ENCODE results near the gene HOXC13.

The HOXC13 gene

DNA sequence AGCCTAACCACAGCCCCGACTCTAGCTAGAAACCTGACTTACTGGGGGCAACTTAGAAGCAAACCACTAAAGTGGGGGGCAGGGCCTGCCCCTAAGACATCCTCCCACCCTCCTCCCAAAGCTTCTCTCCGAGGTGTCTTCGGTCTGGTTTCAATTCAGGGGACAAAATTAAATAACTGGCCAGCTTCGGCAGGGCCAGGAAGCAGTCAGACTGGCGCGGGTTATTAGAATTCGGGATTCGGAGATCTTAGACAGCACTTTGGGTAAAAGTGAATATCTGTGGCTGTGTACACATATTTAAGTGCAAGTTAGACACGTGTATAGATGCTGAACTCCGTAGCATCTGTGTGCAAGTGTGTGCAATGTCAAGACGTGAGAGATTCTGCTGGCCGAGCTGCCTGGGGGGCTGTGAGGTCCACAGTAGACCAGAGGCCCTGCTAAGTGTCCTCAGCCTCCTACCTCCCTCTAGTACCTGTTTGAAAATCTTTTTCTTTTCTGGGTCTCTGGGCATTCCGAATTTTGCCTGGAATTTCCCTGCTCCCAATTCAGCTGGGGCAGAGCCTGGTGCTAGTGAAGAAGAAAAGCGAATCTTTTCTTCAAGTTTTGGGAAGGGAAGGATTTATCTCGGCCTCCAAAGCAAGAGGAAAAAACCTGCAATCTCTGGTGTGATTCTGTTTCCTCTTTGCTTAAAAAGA lies 42.3 kb downstream of the HOXC13 start:
- no CpG with 5 or more reads among the region's 15 CpGs for whole genome bisulfite sequencing (ENCODE audit: extremely low coverage, insufficient coverage, insufficient read length)

DNA sequence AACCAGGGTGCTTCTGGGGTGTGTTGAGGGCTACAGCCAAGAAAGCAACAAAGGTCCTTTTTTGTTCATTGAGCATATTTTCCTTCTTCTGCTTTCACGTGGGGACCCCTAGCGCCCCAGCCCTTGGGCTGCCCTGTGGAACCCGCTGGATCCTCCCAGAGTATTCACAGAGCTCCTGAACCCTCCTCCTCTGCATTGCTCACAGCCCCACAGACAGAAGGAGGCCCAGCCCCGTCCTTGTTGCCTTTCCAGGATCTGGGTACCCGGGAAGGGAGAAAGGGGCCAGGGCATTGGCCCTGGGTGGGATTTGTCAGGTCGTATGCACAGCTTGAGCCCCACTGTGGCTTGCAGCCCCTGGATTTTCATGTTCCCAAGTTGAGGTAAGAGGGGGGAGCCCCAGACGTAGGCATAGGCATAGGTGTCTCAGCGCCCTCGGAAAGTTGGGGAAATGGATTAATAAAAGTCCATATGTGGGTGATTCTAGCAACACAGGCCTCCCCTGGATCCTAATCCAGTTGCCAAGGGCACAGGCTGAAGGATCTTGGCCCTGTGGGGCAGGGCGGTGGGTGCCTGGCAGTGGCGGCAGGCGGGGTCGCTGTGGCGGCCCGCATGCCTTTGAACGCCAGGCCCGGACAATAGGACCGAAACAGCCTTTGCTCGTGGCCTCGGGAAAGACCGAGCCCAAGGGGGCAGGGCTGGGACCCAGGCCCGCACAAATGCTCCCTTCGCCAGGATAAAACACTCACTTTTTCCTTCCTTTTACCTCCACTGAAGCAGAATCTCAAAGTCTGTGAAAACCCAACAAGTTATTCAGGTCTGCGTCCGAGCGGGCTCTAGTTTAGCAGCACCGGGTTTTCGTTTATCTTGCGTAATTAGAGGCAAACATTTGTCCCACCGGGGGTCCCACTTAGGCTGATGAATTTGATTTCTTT lies 43.3 kb downstream of the HOXC13 start:
- H3K79me2 ChIP-seq (ENCODE audit: control insufficient read depth, insufficient read depth, low read length, poor library complexity), result no peaks in the 10 kb centered on the region
- no peak overlapping the region for H3K9ac ChIP-seq (ENCODE audit: low read length)
- H2BK120ac ChIP-seq (ENCODE audit: insufficient read depth, low read length, poor library complexity), result no peak overlapping the region
- no peak overlapping the region for H4K12ac ChIP-seq (ENCODE audit: low read depth, low read length)
- H4K8ac ChIP-seq (ENCODE audit: low read depth, low read length), result no peak overlapping the region
- H3K9me3 ChIP-seq (ENCODE audit: insufficient read depth, low read depth, low read length), result peaks cover 35% of the 10 kb centered on the region
- DNase-seq, result no peak
- H3K27ac ChIP-seq (ENCODE audit: low read depth, low read length), result no peak overlapping the region
- H3K14ac ChIP-seq (ENCODE audit: low read length), result no peak overlapping the region
- H3K79me1 ChIP-seq (ENCODE audit: low read length), result no peaks in the 10 kb centered on the region
- no peak overlapping the region for H2BK12ac ChIP-seq (ENCODE audit: low read length)
- peaks cover 0 to 4% of the 10 kb centered on the region in 2 experiments for H3K4me1 ChIP-seq (ENCODE audit: control insufficient read depth in 1 of 2, insufficient read depth in 2 of 2, low read length in 2 of 2)
- H4K91ac ChIP-seq (ENCODE audit: low read depth, low read length), result no peak overlapping the region
- no peak overlapping the region for H3K18ac ChIP-seq (ENCODE audit: low read length)
- H3K4ac ChIP-seq (ENCODE audit: low read depth, low read length), result no peak overlapping the region
- H3K4me2 ChIP-seq (ENCODE audit: low read length), result no peak overlapping the region
- peaks cover 91% of the 10 kb centered on the region for H3K27me3 ChIP-seq (ENCODE audit: insufficient read depth, low read length)
- H2AK5ac ChIP-seq (ENCODE audit: low read length), result no peak overlapping the region
- no peak overlapping the region for H3K23ac ChIP-seq (ENCODE audit: low read length)
- H2BK5ac ChIP-seq (ENCODE audit: low read depth, low read length, poor library complexity), result no peak overlapping the region
- no peaks in the 10 kb centered on the region for H3K36me3 ChIP-seq (ENCODE audit: control insufficient read depth in 1 of 2, insufficient read depth in 2 of 2, low read length in 2 of 2)
- no peak overlapping the region for H2AFZ ChIP-seq (ENCODE audit: insufficient read depth, low read length, poor library complexity)
- WGBS (ENCODE audit: extremely low coverage, insufficient coverage, insufficient read length), result no CpG with 5 or more reads among the region's 30 CpGs
- H3K4me3 ChIP-seq (ENCODE audit: low read depth, low read length), result no peak overlapping the region

More for the DNA sequence above, 42.3 kb downstream of the HOXC13 start:
- Histone ChIP-seq H2AK5ac (ENCODE audit: low read length) (no peak overlapping the region), H2BK120ac (ENCODE audit: insufficient read depth, low read length, poor library complexity) (no peak overlapping the region), H3K4me1 (ENCODE audit: control insufficient read depth in 1 of 2, insufficient read depth in 2 of 2, low read length in 2 of 2) (peaks cover 0 to 4% of the 10 kb centered on the region in 2 experiments), H3K4ac (ENCODE audit: low read depth, low read length) (no peak overlapping the region), H3K14ac (ENCODE audit: low read length) (no peak overlapping the region), H3K4me2 (ENCODE audit: low read length) (no peak overlapping the region), H3K27me3 (ENCODE audit: insufficient read depth, low read length) (peaks cover 91% of the 10 kb centered on the region), H3K27ac (ENCODE audit: low read depth, low read length) (no peak overlapping the region), H2BK5ac (ENCODE audit: low read depth, low read length, poor library complexity) (no peak overlapping the region), H3K9me3 (ENCODE audit: insufficient read depth, low read depth, low read length) (peaks cover 34% of the 10 kb centered on the region), H3K18ac (ENCODE audit: low read length) (no peak overlapping the region), H3K23ac (ENCODE audit: low read length) (no peak overlapping the region), H3K79me2 (ENCODE audit: control insufficient read depth, insufficient read depth, low read length, poor library complexity) (no peaks in the 10 kb centered on the region), H2AFZ (ENCODE audit: insufficient read depth, low read length, poor library complexity) (no peak overlapping the region), H3K36me3 (ENCODE audit: control insufficient read depth in 1 of 2, insufficient read depth in 2 of 2, low read length in 2 of 2) (no peaks in the 10 kb centered on the region), H4K12ac (ENCODE audit: low read depth, low read length) (no peak overlapping the region), H3K4me3 (ENCODE audit: low read depth, low read length) (no peak overlapping the region), H4K91ac (ENCODE audit: low read depth, low read length) (no peak overlapping the region), H4K8ac (ENCODE audit: low read depth, low read length) (no peak overlapping the region), H2BK12ac (ENCODE audit: low read length) (no peak overlapping the region), H3K9ac (ENCODE audit: low read length) (no peak overlapping the region), H3K79me1 (ENCODE audit: low read length) (no peaks in the 10 kb centered on the region)
- no peak for DNase-seq

DNA sequence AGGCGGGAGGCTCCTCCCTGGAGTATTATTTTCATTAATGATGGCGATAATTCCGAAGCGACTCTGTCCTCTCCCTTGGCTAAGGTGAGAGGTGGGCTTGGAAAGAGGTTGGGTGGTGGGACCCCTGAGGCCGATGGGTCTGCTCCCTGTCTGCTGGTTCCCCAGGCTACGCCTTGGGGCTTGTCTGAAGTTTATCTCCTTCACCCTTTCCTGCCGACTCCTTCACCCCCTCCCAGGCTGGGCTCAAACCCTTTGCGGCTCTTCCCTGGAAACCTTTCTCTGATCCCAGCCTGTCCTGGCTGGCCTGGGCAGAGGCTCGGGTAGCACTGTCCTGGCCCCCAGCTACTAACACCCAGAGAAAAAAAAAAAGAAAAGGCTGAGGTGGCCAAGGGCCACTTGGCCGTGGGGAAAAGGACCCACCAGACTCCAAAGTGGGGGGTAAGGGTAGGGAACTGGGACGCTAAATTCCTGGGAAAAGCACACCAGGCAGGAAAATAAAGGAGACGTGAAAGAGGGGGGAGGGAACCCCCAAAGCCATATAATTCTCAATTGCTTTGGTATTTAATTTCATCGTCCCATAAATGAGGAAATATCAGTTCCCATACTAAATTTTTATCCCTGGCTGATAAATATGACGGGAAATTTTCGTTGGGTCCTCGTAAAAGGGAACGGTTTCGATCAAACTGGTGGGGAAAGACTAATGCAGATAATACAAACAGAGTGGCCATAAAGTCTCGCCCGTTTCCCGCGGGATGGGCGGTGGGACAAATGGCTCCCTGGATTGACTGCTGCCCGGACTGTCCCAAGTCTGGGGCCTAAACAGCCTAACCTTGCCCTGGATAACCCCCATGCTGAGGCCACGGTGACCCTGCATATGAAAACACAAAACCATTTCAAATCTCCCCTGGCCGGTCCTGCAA lies 44.3 kb downstream of the HOXC13 start:
- no peaks in the 10 kb centered on the region for H3K79me1 ChIP-seq (ENCODE audit: low read length)
- no CpG with 5 or more reads among the region's 26 CpGs for WGBS (ENCODE audit: extremely low coverage, insufficient coverage, insufficient read length)

DNA sequence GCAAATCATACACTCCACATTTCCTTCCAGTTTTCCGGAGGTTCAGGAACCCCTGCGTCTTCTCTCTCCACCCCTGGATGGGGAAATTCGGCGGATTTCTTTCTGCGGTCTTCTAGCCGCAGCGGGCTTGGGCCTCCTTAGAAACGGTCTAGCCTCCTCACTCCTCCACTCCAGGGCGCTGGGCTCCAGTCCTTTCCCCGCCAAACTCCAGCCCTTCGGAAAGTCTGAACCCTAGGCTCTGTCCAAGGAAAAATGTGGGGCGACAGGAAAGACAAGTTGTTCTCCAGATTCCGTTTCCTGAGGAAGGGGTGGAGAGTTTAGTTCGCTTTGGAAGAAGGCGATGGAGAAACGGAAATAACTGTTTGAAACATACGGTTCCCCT lies 44.9 kb downstream of the HOXC13 start:
- WGBS (ENCODE audit: extremely low coverage, insufficient coverage, insufficient read length), result no CpG with 5 or more reads among the region's 17 CpGs
- H3K27ac ChIP-seq (ENCODE audit: low read depth, low read length), result no peak overlapping the region
- H2BK5ac ChIP-seq (ENCODE audit: low read depth, low read length, poor library complexity), result no peak overlapping the region
- H3K14ac ChIP-seq (ENCODE audit: low read length), result no peak overlapping the region
- H3K18ac ChIP-seq (ENCODE audit: low read length), result no peak overlapping the region
- no peak overlapping the region for H2BK12ac ChIP-seq (ENCODE audit: low read length)
- peaks cover 39% of the 10 kb centered on the region for H3K9me3 ChIP-seq (ENCODE audit: insufficient read depth, low read depth, low read length)
- H3K79me1 ChIP-seq (ENCODE audit: low read length), result no peaks in the 10 kb centered on the region
- H2AK5ac ChIP-seq (ENCODE audit: low read length), result no peak overlapping the region
- H2BK120ac ChIP-seq (ENCODE audit: insufficient read depth, low read length, poor library complexity), result no peak overlapping the region
- no peaks in the 10 kb centered on the region for H3K79me2 ChIP-seq (ENCODE audit: control insufficient read depth, insufficient read depth, low read length, poor library complexity)
- H3K27me3 ChIP-seq (ENCODE audit: insufficient read depth, low read length), result peaks cover 94% of the 10 kb centered on the region
- H3K4me1 ChIP-seq (ENCODE audit: control insufficient read depth in 1 of 2, insufficient read depth in 2 of 2, low read length in 2 of 2), result peaks cover 0 to 2% of the 10 kb centered on the region in 2 experiments
- H3K4me2 ChIP-seq (ENCODE audit: low read length), result no peak overlapping the region
- no peak overlapping the region for H4K91ac ChIP-seq (ENCODE audit: low read depth, low read length)
- H4K8ac ChIP-seq (ENCODE audit: low read depth, low read length), result no peak overlapping the region
- no peak overlapping the region for H3K23ac ChIP-seq (ENCODE audit: low read length)
- no peak overlapping the region for H2AFZ ChIP-seq (ENCODE audit: insufficient read depth, low read length, poor library complexity)
- H3K4ac ChIP-seq (ENCODE audit: low read depth, low read length), result no peak overlapping the region
- H3K4me3 ChIP-seq (ENCODE audit: low read depth, low read length), result no peak overlapping the region
- H3K9ac ChIP-seq (ENCODE audit: low read length), result no peak overlapping the region
- no peak overlapping the region for H4K12ac ChIP-seq (ENCODE audit: low read depth, low read length)
- peak in 1 of 2 donors; percentile 26 for DNase-seq
- H3K36me3 ChIP-seq (ENCODE audit: control insufficient read depth in 1 of 2, insufficient read depth in 2 of 2, low read length in 2 of 2), result no peaks in the 10 kb centered on the region

More for the DNA sequence above, 44.3 kb downstream of the HOXC13 start:
- Histone ChIP-seq H3K23ac (ENCODE audit: low read length) (no peak overlapping the region), H4K91ac (ENCODE audit: low read depth, low read length) (no peak overlapping the region), H2AFZ (ENCODE audit: insufficient read depth, low read length, poor library complexity) (no peak overlapping the region), H3K4me3 (ENCODE audit: low read depth, low read length) (no peak overlapping the region), H2BK120ac (ENCODE audit: insufficient read depth, low read length, poor library complexity) (no peak overlapping the region), H3K36me3 (ENCODE audit: control insufficient read depth in 1 of 2, insufficient read depth in 2 of 2, low read length in 2 of 2) (no peaks in the 10 kb centered on the region), H3K4me2 (ENCODE audit: low read length) (no peak overlapping the region), H3K9me3 (ENCODE audit: insufficient read depth, low read depth, low read length) (peaks cover 39% of the 10 kb centered on the region), H3K27me3 (ENCODE audit: insufficient read depth, low read length) (peaks cover 92% of the 10 kb centered on the region), H3K9ac (ENCODE audit: low read length) (no peak overlapping the region), H4K8ac (ENCODE audit: low read depth, low read length) (no peak overlapping the region), H2BK12ac (ENCODE audit: low read length) (no peak overlapping the region), H3K27ac (ENCODE audit: low read depth, low read length) (no peak overlapping the region), H2BK5ac (ENCODE audit: low read depth, low read length, poor library complexity) (no peak overlapping the region), H3K4me1 (ENCODE audit: control insufficient read depth in 1 of 2, insufficient read depth in 2 of 2, low read length in 2 of 2) (peaks cover 0 to 3% of the 10 kb centered on the region in 2 experiments), H3K4ac (ENCODE audit: low read depth, low read length) (no peak overlapping the region), H3K14ac (ENCODE audit: low read length) (no peak overlapping the region), H3K18ac (ENCODE audit: low read length) (no peak overlapping the region), H3K79me2 (ENCODE audit: control insufficient read depth, insufficient read depth, low read length, poor library complexity) (no peaks in the 10 kb centered on the region), H4K12ac (ENCODE audit: low read depth, low read length) (no peak overlapping the region), H2AK5ac (ENCODE audit: low read length) (no peak overlapping the region)
- no peak for DNase-seq
